H9 (cell line): ENCODE data around the gene GABRB1. TPM values are rescaled to one million over a fixed set of nuclear protein-coding genes. Genes with fewer than 3 reads are reported as not detected.

Source experiments
- DNase-seq: peaks from one replicate; pipeline ENCODE4 v3.0.0-alpha.2; 2017
- H2AFZ ChIP-seq: one replicate; pipeline ENCODE4 v1.6.1; 2013; ENCODE audit warnings: mild to moderate bottlenecking, low read length, control low read depth, moderate library complexity
- H2AK5ac ChIP-seq: 2 replicates; pipeline ENCODE4 v1.6.1; 2013; ENCODE audit warnings: low read length, control low read depth, mixed read lengths; ENCODE audit not compliant: insufficient read length
- H2BK120ac ChIP-seq: one replicate; pipeline ENCODE4 v1.6.1; 2013; ENCODE audit warnings: low read depth, mild to moderate bottlenecking, low read length, control low read depth, inconsistent platforms; ENCODE audit not compliant: poor library complexity, severe bottlenecking
- H2BK12ac ChIP-seq: 2 replicates; pipeline ENCODE4 v1.6.1; 2013; ENCODE audit warnings: low read length, control low read depth, mixed read lengths, low read depth; ENCODE audit not compliant: insufficient read length
- H2BK15ac ChIP-seq: 2 replicates; pipeline ENCODE4 v1.6.1; 2013; ENCODE audit warnings: low read depth, low read length, control low read depth
- H2BK20ac ChIP-seq: one replicate; pipeline ENCODE4 v1.6.1; 2013; ENCODE audit warnings: low read depth, mild to moderate bottlenecking, low read length, control low read depth, inconsistent platforms; ENCODE audit not compliant: poor library complexity, severe bottlenecking
- H2BK5ac ChIP-seq: 2 replicates; pipeline ENCODE4 v1.6.1; 2013; ENCODE audit warnings: low read length, control low read depth, mixed read lengths; ENCODE audit not compliant: insufficient read length
- H3K14ac ChIP-seq: 2 replicates; pipeline ENCODE4 v1.6.1; 2013; ENCODE audit warnings: low read length, control low read depth; ENCODE audit not compliant: insufficient read depth
- H3K18ac ChIP-seq: 2 replicates; pipeline ENCODE4 v1.6.1; 2013; ENCODE audit warnings: low read depth, mild to moderate bottlenecking, mixed read lengths, low read length, control low read depth; ENCODE audit not compliant: insufficient read length
- H3K23ac ChIP-seq: 2 replicates; pipeline ENCODE4 v1.6.1; 2013; ENCODE audit warnings: low read length, control low read depth, mixed read lengths, low read depth; ENCODE audit not compliant: insufficient read length
- H3K23me2 ChIP-seq: 2 replicates; pipeline ENCODE4 v1.6.1; 2013; ENCODE audit warnings: low read depth, mild to moderate bottlenecking, mixed read lengths, low read length, control low read depth; ENCODE audit not compliant: insufficient read length, poor library complexity, severe bottlenecking
- H3K27ac ChIP-seq: 2 replicates; pipeline ENCODE4 v1.5.1; 2013; ENCODE audit warnings: low read length, control low read depth, mixed read lengths, low read depth; ENCODE audit not compliant: insufficient read length
- H3K27me3 ChIP-seq: 2 replicates; pipeline ENCODE4 v1.6.1; 2013; ENCODE audit warnings: low read length, control low read depth, inconsistent platforms; ENCODE audit not compliant: insufficient read depth
- H3K4ac ChIP-seq: 2 replicates; pipeline ENCODE4 v1.6.1; 2013; ENCODE audit warnings: low read depth, mild to moderate bottlenecking, control low read depth, inconsistent platforms, low read length, moderate library complexity
- H3K4me1 ChIP-seq: 2 replicates; pipeline ENCODE4 v1.6.1; 2013; ENCODE audit warnings: low read length, control low read depth, inconsistent platforms; ENCODE audit not compliant: insufficient read depth
- H3K4me2 ChIP-seq: 2 replicates; pipeline ENCODE4 v1.6.1; 2013; ENCODE audit warnings: low read length, control low read depth, mixed read lengths; ENCODE audit not compliant: insufficient read length, insufficient read depth
- H3K56ac ChIP-seq: 2 replicates; pipeline ENCODE4 v1.6.1; 2013; ENCODE audit warnings: low read depth, mild to moderate bottlenecking, mixed read lengths, low read length, control low read depth; ENCODE audit not compliant: insufficient read length
- H3K79me1 ChIP-seq: 2 replicates; pipeline ENCODE4 v1.6.1; 2013; ENCODE audit warnings: low read depth, mild to moderate bottlenecking, moderate library complexity, low read length, control low read depth, inconsistent platforms; ENCODE audit not compliant: insufficient read depth, poor library complexity, severe bottlenecking
- H3K79me2 ChIP-seq: 2 replicates; pipeline ENCODE4 v1.6.1; 2013; ENCODE audit warnings: low read length, control low read depth, inconsistent platforms; ENCODE audit not compliant: insufficient read depth
- H3K9ac ChIP-seq: 2 replicates; pipeline ENCODE4 v1.6.1; 2013; ENCODE audit warnings: low read length, control low read depth, mixed read lengths; ENCODE audit not compliant: insufficient read length; ENCODE audit errors: extremely low read depth
- H3K9me3 ChIP-seq: one replicate; pipeline ENCODE4 v1.6.1; 2013; ENCODE audit warnings: low read depth, low read length, inconsistent platforms; ENCODE audit not compliant: control insufficient read depth
- H3T11ph ChIP-seq: one replicate; pipeline ENCODE4 v1.6.1; 2013; ENCODE audit warnings: mild to moderate bottlenecking, low read length, control low read depth, inconsistent platforms
- H4K20me1 ChIP-seq: one replicate; pipeline ENCODE4 v1.6.1; 2013; ENCODE audit not compliant: control insufficient read depth, insufficient read length, insufficient read depth
- H4K5ac ChIP-seq: 2 replicates; pipeline ENCODE4 v1.6.1; 2013; ENCODE audit warnings: low read depth, mild to moderate bottlenecking, mixed read lengths, low read length, control low read depth; ENCODE audit not compliant: insufficient read length
- H4K8ac ChIP-seq: replicated peaks from 2 replicates; pipeline ENCODE4 v1.6.1; 2013; ENCODE audit warnings: low read length, control low read depth, mixed read lengths, low read depth; ENCODE audit not compliant: insufficient read length
- H4K91ac ChIP-seq: 2 replicates; pipeline ENCODE4 v1.6.1; 2013; ENCODE audit warnings: low read depth, mild to moderate bottlenecking, moderate library complexity, mixed read lengths, low read length, control low read depth; ENCODE audit not compliant: insufficient read length
- H3K27ac Mint-ChIP-seq, 3 experiments: 2 replicates in 2 of 3; 3 replicates in 1 of 3; pipeline ENCODE4 v1.8.0; 2020 to 2021; ENCODE audit warnings: mixed read lengths in 3 of 3, mild to moderate bottlenecking in 1 of 3, moderate library complexity in 1 of 3
- H3K27me3 Mint-ChIP-seq: 2 replicates; pipeline ENCODE4 v1.8.0; 2021; ENCODE audit warnings: low read depth, mild to moderate bottlenecking, moderate library complexity, mixed read lengths
- H3K36me3 Mint-ChIP-seq, 3 experiments: 2 replicates in 2 of 3; 3 replicates in 1 of 3; pipeline ENCODE4 v1.8.0; 2020 to 2021; ENCODE audit warnings: low read depth in 3 of 3, mixed read lengths in 3 of 3; ENCODE audit not compliant: insufficient read depth in 1 of 3
- H3K4me1 Mint-ChIP-seq, 2 experiments: 2 replicates each; pipeline ENCODE4 v1.8.0; 2020; ENCODE audit warnings: mixed read lengths in 2 of 2
- H3K4me3 Mint-ChIP-seq, 2 experiments: 2 replicates in 1 of 2; 3 replicates in 1 of 2; pipeline ENCODE4 v1.8.0; 2020 to 2021; ENCODE audit warnings: mild to moderate bottlenecking in 2 of 2, mixed read lengths in 2 of 2, moderate library complexity in 1 of 2
- H3K9me3 Mint-ChIP-seq, 2 experiments: 2 replicates in 1 of 2; 3 replicates in 1 of 2; pipeline ENCODE4 v1.8.0; 2020; ENCODE audit warnings: mild to moderate bottlenecking in 2 of 2, mixed read lengths in 2 of 2, moderate library complexity in 1 of 2
- WGBS: extraction: QIAGEN DNeasy Blood & Tissue Kit; methylation state at CpG from one replicate; pipeline ENCODE4 v1.1.7; 2013; ENCODE audit warnings: missing lambda C conversion rate, low lambda C conversion rate, mixed read lengths; ENCODE audit not compliant: insufficient read length; ENCODE audit errors: extremely low coverage; 5-methylcytosine and 5-hydroxymethylcytosine counted together
- total RNA-seq: library from RNA; stranded (reverse); gene quantifications from 2 replicates; pipeline ENCODE4 v1.2.1, GENCODE V29; 2021
- TF ChIP-seq, protein P1 (sequence below): fragments of 200-600 bp; sonication (generic); conservative IDR thresholded peaks from 3 replicates; pipeline ENCODE4 v1.8.0; 2021; ENCODE audit warnings: antibody characterized with exemption, mild to moderate bottlenecking

The GABRB1 gene
- total RNA-seq, 1 experiment from 2014 or later: 0.39 TPM

DNA sequence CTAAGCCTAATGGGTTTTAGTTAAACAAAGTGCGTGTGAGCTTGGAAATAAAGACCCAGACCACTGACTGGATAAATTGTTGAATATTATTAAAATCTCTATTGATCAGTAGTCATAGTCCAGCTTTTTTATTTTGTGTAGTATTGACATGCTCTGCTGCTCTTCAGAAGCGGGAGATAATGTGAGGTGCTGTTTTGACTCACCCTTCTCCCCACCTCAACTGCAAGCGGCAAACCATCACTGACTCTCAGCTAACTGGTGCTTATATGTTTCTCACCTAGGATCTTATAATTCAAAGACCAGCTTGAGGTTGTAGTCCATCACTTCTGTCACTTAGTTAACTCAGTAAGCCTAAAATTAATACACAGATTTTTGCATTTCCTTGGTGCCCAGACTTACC, 359.9 kb downstream of the GABRB1 start:
- H2BK15ac ChIP-seq: no peak overlapping the region
- no peaks in the 10 kb centered on the region for H3K79me1 ChIP-seq
- H4K20me1 ChIP-seq: no peaks in the 10 kb centered on the region
- H3K27me3 ChIP-seq: no peaks in the 10 kb centered on the region
- H3K27ac ChIP-seq: no peak overlapping the region
- Mint-ChIP-seq H3K27me3 (peaks cover 2% of the 10 kb centered on the region), H3K9me3 (no peaks in the 10 kb centered on the region), H3K27ac (no peak overlapping the region), H3K4me1 (0 out of 4 replicates have a peak, but pooled peaks cover 0 to 2% of the 10 kb centered on the region in 2 experiments), H3K36me3 (no peaks in the 10 kb centered on the region), H3K4me3 (no peak overlapping the region)
- no peak overlapping the region for H3K56ac ChIP-seq
- H4K91ac ChIP-seq: no peak overlapping the region
- no peak overlapping the region for H3K23ac ChIP-seq
- H3K23me2 ChIP-seq: no peaks in the 10 kb centered on the region
- H2BK120ac ChIP-seq: no peak overlapping the region
- TF ChIP-seq, protein P1, sequence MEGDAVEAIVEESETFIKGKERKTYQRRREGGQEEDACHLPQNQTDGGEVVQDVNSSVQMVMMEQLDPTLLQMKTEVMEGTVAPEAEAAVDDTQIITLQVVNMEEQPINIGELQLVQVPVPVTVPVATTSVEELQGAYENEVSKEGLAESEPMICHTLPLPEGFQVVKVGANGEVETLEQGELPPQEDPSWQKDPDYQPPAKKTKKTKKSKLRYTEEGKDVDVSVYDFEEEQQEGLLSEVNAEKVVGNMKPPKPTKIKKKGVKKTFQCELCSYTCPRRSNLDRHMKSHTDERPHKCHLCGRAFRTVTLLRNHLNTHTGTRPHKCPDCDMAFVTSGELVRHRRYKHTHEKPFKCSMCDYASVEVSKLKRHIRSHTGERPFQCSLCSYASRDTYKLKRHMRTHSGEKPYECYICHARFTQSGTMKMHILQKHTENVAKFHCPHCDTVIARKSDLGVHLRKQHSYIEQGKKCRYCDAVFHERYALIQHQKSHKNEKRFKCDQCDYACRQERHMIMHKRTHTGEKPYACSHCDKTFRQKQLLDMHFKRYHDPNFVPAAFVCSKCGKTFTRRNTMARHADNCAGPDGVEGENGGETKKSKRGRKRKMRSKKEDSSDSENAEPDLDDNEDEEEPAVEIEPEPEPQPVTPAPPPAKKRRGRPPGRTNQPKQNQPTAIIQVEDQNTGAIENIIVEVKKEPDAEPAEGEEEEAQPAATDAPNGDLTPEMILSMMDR: no peak
- no peak overlapping the region for H4K8ac ChIP-seq
- no peak overlapping the region for H3K14ac ChIP-seq
- no peak overlapping the region for H2AFZ ChIP-seq
- H3K79me2 ChIP-seq: no peaks in the 10 kb centered on the region
- no peak overlapping the region for H3T11ph ChIP-seq
- no peak overlapping the region for H2BK5ac ChIP-seq
- no peak overlapping the region for H3K9ac ChIP-seq
- no peak overlapping the region for H2BK20ac ChIP-seq
- no peak overlapping the region for H2BK12ac ChIP-seq
- no peak overlapping the region for H3K4me2 ChIP-seq
- H4K5ac ChIP-seq: no peak overlapping the region
- no peak overlapping the region for H3K18ac ChIP-seq
- no peak overlapping the region for H2AK5ac ChIP-seq
- DNase-seq: no peak
- no CpG with 5 or more reads among the region's 3 CpGs for WGBS
- no peaks in the 10 kb centered on the region for H3K9me3 ChIP-seq
- H3K4me1 ChIP-seq: no peaks in the 10 kb centered on the region
- no peak overlapping the region for H3K4ac ChIP-seq
